ENCODE measurements around the gene PPIL6. TPM values are rescaled to one million over a fixed set of nuclear protein-coding genes. Genes with fewer than 3 reads are reported as not detected.

The PPIL6 gene
- total and polyA plus RNA-seq, 11 donors: 0.42 to 6.5 (median 3.4) TPM

- peak; percentile 66 to 82 (median 73) for ATAC-seq
- Histone ChIP-seq H3K4me3 (no peak overlapping the region), H3K27me3 (no peaks in the 10 kb centered on the region), H3K9me3 (no peaks in the 10 kb centered on the region), H3K36me3 (peaks cover 0 to 16% (median 9%) of the 10 kb centered on the region in 9 donors), H3K27ac (peak overlapping the region in 3 of 12 donors; percentile 6 to 9 (median 8)), H3K4me1 (peaks cover 0 to 66% (median 18%) of the 10 kb centered on the region in 12 donors)
- 26 to 36% (median 29%) methylated on average over 3 of the region's 3 CpGs for WGBS, 4 donors
- intact Hi-C loops (cut with DNase I): no loop called here
- DNase-seq: peak in 1 of 5 donors; percentile 43
- TF ChIP-seq POLR2A (IDR thresholded peaks at IDR 0.05) (no peak), CTCF (IDR thresholded peaks at IDR 0.05) (no peak)
Observed at GRCh38 chr6:109349419-109349987, 90.9 kb downstream of the PPIL6 start.

GRCh38 chr6:109348226-109348625 is 92.2 kb downstream of the PPIL6 start:
- Histone ChIP-seq H3K4me1 (peaks cover 0 to 64% (median 18%) of the 10 kb centered on the region in 12 donors), H3K27me3 (no peaks in the 10 kb centered on the region), H3K9me3 (no peaks in the 10 kb centered on the region), H3K27ac (no peak overlapping the region), H3K4me3 (no peak overlapping the region), H3K36me3 (peaks cover 0 to 3% (median 0%) of the 10 kb centered on the region in 9 donors)
- intact Hi-C loops (cut with DNase I): no loop called here
- peak in 2 of 4 donors; percentile 29 to 48 for ATAC-seq
- TF ChIP-seq CTCF (IDR thresholded peaks at IDR 0.05) (no peak), POLR2A (IDR thresholded peaks at IDR 0.05) (no peak)
- 90 to 93% (median 91%) methylated on average over 8 of the region's 8 CpGs for WGBS, 4 donors
- no peak for DNase-seq

DNA sequence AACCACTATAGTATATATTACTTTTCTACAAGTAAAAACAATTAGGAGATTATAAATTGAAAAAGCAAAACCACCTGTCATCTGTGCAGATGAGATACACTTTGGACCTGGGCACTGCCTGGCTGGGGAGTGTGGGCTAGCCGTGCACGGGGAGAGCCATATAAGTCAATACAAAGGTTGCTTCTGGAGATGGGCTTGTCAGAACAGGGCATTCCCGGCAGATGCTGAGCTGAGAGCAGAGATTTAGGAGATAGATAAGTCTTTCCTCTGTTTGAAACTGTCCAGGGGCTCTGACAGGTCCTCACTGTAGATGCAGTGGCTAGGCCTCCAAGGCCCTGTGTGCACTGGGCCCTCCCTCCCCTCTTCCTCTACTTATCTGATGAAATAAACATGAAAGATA is 92.6 kb downstream of the PPIL6 start:
- H3K27me3 ChIP-seq: no peaks in the 10 kb centered on the region
- no peak overlapping the region for H3K4me3 ChIP-seq
- no peaks in the 10 kb centered on the region for H3K9me3 ChIP-seq
- TF ChIP-seq CTCF (IDR thresholded peaks at IDR 0.05) (no peak), POLR2A (IDR thresholded peaks at IDR 0.05) (no peak)
- WGBS, 4 donors: 82 to 86% (median 84%) methylated on average over 3 of the region's 3 CpGs
- intact Hi-C loops (cut with DNase I): no loop called here
- H3K4me1 ChIP-seq: peaks cover 0 to 59% (median 18%) of the 10 kb centered on the region in 12 donors
- no peaks in the 10 kb centered on the region for H3K36me3 ChIP-seq
- ATAC-seq (no peak), DNase-seq (no peak)
- H3K27ac ChIP-seq: no peak overlapping the region

GRCh38 chr6:109345986-109346385 is 94.4 kb downstream of the PPIL6 start:
- 90 to 95% (median 92%) methylated on average over 4 of the region's 4 CpGs for WGBS, 4 donors
- ATAC-seq (no peak), DNase-seq (no peak)
- TF ChIP-seq POLR2A (IDR thresholded peaks at IDR 0.05) (no peak), CTCF (IDR thresholded peaks at IDR 0.05) (no peak)
- Histone ChIP-seq H3K36me3 (no peaks in the 10 kb centered on the region), H3K27ac (no peak overlapping the region), H3K4me1 (peaks cover 0 to 41% (median 12%) of the 10 kb centered on the region in 12 donors), H3K27me3 (no peaks in the 10 kb centered on the region), H3K9me3 (no peaks in the 10 kb centered on the region), H3K4me3 (no peak overlapping the region)
- intact Hi-C loops (cut with DNase I): no loop called here
